GM18858 (cell line): ENCODE results near the gene ETNK2.

Source experiments
- ATAC-seq: cut with Tn5 transposase; IDR thresholded peaks from one replicate; pipeline ENCODE4 v1.9.1; 2021; ENCODE audit not compliant: unreplicated experiment

ETNK2 gene

DNA sequence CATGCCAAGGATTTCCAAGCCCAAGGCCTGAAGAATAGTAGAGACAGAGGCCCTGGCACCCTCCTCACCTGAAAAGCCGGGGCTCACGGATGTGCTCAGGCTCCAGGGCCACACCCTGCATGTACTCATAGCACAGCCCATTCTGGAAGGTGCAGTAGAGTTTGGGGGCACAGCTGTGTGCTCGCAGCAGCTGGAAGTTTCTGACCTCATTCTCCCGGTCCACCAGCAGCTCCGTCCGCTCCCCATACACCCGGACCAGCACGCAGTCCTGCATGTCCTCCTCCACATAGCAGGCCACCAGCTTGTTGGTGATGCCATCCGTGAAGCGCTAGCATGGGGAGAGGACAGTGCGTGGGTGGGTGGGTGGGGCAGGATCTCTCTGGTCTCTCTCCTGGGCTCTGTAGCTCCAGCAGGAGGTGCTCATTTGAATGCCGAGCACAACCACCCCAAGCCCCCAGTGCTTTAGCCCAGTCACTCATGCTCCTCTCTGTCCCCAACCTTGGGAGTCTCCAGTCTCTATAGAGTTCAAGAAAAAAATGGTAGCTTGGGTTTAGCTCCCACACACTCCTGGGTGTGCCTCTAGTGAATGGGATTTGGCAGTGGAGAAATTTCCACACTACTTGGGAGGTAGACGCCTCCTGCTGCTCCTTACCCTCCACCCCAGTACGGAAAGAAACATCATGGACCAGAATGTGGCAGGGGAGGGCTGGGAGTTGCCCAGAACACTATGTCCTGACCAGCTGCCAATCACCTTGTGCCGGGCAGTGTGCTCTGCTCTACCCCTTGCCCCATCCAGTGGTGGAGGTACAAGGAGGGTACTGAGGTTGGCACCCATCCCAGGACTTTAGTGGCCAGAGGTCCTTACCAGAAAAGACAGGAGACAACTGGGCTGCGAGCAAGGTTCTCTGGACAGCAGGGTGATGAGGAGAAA is 1.9 kb downstream of the ETNK2 start:
- no peak for ATAC-seq

DNA sequence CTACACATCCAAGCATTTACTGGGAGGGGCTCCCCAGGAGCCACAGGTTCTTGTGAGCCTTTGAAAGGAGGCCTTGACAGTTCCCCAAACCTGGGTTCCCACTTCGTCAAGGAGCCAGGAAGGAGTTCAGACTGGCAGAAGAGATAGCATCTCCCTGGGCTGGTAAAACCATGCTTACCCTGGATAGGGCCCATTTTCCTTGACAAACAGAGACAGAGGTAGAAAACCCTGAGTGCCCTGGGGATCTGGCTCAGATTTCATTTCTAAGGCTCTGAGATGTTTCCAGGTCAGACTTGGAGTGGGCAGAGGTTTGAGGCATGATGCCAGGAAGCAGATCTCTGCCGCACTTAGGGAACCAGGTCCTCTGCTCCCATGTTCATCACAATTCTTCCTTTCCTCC is 2.7 kb downstream of the ETNK2 start:
- ATAC-seq = no peak

DNA sequence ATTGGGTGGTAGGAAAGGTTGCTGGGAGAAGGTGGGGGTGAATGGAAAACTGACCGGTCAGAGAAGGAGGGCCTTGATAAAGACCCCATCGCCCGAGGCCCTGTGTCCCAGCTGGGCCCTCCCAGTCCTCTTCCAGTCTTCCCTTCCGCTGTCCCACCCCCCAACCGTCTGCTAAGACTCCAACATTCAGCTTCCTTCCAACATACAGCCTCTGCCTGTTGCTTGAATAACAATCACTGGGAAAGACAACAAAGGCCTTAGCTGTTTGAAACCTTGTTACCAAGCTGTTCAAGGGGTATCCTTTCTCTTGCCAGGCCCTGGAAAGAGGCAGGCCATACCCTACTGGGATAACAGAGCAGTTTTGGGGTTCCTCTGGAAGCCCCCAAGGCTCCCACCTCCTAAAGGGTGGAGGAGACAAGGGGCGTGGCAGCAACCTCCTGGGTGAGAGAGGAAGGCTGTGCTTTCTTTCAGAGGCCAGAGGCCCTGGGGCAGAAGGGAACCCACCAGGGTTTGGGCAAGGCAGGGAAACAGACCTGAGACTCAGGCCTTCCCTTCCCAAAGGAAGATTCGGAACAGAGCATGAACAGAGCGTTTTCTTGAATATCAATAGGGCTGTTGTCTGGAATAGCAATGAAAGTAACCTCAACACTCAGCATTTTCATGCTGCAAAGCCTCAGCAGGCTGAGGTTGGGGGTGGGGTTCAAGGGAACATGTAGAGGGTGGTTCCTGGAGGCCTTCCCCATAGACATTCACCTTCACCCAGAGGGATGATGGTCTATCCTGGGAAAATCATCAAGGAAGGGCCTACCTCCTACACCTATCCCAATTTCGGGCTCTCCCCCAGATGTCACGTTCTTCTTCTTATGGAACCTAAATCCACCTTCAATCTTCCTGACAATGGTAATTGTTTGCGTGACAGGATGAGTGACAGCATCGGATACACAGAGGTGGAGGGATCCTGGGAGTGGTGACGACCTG is 4.1 kb downstream of the ETNK2 start:
- ATAC-seq = no peak

DNA sequence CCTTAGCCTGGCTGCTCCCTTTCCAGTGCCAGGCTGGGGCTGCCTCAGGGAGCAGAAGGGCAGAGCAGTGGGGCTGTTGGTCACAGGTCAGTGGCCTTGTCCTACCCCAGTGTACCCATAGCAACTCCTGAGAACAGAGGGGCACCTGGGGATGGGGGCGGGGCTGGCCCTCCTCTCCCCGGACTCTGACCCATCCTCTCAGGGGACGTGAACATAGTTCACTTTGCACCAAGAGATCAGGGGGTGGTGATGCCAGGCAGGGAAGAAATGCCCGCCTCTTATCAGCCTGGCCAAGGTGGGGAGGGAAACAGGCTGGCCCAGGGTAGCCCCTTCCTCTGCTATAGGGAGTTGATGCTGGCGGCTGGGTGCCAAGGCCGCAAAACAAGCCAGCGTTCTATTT is 4.9 kb downstream of the ETNK2 start:
- no peak for ATAC-seq

DNA sequence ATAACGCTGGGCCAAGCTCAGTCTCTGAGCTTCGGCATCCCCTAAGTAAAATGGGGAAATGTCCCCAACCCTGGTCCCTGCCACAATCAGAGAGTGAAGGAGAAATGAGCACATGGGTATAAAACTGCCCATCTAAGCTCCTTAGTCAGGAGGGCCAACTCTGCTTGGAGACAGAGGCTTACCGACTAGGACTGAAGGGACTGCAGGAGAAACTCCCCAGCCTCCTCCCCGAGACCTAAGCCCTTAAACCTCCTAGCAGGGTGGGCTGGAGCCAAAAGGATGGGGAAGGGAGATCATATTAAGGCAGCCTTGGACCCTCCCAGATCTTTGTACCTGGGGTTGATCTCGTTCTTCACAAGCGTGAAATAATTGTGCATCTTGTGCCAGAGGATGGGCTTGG is 5.5 kb downstream of the ETNK2 start:
- no peak for ATAC-seq

DNA sequence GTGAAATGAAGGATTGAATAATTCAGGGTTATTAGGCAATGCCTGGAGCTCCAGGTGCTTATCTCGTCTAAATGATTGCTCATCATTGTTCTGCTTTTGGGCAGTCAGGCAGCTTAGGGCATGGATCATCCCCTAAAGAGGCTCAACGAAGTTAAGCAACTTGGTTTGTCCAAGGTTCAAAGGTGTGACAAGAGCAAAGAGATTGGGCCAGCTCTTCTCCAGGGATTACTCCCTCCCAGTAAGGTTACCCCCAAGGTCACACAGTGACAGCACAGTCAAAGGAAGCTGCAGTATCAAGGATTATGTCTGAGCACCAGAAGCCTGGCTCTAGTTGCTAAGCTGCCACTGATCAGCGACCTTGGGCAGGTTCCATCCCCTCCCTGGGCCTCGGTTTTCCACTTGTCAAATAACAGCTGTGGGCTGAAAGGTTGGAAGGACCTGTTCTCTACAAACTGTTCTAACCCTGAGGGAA is 6.8 kb downstream of the ETNK2 start:
- ATAC-seq = no peak

DNA sequence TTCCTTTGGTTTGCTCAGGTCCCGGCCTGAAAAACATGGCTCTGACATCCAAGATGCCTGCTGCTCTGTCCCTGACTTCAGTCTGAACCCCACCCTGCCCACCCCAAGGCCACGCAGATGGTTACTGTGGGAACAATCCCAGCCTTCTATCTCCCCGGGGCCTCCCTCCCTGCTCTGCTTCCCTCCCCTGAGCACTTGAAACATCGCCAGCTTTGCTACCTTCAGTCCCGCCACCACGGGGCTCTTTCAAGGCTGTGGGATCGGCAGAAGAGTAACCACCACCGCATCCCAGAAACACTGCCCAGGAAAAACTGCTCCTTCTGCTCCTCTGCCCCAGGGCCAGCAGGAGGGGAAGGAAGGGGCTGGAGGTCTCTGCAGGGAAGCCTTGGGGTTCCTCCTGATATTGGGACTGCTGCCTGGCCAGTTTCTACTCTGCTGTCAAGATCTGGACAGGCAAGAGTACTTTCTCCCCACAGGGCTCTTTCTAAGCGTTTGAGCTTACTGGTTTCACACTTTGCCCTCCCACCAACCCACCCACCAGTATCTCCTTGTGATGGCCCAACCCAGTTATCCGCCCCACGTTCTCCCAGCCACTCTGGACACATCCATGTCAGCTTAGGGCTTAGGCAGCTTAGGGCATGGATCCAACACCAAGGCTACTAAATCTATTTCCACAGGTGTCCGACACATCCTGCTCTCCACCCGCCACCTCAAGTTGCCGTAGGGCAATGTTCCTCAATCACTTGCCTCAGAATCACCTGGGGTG is 8.4 kb downstream of the ETNK2 start:
- ATAC-seq = no peak

DNA sequence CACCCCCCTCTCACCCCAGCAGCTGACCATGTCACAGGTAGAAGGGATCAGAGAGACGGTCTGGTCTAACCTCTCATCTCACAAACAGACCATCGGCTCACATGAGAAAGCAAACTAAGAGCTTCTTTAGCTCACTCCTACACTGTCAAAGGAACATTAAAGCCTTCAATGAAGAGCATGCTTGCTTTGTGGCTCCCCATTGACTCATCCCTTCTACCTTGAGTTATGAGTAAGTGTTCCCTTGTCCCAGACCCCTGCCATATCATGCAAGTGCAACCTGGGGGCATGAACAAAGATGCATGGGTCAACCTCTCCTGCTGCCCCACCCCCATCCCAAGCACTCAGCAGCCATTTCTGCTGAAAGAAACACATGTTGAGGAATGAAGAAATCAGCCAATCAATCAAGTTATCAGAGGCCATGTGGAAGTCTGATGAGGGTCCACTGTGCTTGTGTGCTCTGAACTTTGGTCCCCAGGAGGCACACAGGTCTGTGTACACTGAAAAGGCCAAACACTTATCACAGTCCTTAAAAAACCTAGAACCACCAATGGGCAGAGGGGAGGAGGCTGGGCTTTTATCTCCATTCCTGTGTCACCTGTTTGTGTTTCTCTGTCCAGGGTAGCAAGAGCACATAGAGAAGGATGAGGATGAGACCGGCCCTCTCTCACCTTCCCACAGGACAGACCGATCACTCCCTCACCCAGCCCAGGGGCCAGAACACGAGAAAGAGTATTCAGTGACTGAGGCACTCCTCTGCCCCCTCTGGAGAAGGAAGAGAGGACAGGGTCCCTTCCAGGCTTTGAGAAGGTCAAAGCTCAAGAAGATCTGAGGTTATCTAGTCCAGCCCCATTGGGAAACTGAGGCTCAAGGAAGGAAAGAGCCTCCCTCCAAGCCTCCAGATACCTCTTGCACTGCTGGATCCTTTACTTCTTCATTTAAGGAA is 9.5 kb downstream of the ETNK2 start:
- ATAC-seq = no peak

DNA sequence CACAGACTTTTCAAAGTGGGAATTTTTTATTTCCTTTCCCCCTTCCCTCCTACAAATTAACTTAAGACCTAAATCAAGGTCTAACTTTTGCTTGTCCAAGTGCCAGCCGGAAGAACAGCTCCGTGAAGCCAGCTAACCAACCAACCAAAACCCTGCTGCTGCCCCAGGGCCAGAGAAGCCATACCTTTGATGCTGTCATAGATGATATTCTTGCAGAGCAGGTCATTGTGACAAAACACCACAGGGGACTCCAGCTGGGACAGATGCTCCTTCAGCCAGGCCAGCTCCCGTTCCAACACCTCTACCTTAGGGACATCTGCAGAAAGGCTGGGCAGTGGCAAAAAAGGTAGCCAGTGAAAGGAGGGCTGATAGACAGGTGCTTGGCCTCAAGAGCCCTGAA is 10.7 kb downstream of the ETNK2 start:
- no peak for ATAC-seq

DNA sequence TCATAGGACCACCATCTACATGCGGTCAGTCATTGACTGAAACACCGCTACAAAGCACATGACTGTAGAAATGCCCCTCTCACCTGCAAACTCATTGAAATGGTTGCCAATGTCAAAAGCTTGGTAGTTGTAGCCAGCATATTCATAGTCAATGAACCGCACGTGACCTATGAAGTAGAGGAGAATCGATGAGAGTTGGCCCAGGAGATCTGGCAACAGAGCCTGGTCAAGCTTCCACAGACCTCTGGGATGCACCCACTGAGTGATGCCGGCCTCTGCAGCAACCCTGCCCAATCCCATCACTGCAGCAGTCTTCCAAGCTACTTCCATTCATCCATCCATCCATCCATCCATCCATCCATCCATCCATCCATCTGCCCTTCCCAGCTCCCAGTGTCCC is 11.9 kb downstream of the ETNK2 start:
- no peak for ATAC-seq

DNA sequence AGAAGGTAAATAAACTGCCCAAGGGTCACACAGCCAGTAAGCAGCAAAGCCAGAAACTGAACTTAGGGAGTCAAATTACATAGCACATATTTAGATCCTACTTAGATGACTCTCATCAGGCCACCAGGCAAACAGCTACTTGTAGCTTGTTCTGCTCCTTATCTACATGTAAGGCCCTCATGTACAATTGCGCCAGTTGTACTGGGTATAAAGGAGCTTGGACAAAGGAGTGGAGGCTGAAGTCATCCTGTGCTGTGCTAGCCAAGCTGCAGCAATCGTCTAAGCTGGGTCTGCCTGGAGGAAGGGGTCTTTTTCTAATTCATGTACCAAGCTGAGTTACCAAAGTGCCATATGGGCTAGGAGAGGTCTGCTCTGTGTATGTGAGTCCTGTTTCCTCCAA is 12.8 kb downstream of the ETNK2 start:
- no peak for ATAC-seq

DNA sequence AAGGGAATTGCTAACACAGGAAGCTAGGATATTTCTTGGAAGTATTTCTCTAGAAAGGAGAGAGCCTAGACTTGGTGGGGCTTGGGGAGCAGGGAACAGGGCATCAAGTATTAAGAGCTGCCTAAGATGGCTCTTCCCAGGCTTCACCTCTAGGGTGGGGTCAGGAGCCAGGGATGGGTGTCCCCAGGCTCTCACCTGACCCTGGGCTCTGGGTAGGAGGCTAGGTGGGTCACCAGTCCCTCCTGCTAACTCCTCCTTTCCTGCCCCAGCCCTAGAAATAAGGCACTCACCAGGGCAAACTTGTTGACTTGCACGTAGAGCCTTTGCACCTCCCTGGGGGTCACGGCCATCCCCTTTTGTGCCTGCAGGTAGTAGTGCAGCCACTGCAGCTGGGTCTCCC is 15.0 kb downstream of the ETNK2 start:
- no peak for ATAC-seq

DNA sequence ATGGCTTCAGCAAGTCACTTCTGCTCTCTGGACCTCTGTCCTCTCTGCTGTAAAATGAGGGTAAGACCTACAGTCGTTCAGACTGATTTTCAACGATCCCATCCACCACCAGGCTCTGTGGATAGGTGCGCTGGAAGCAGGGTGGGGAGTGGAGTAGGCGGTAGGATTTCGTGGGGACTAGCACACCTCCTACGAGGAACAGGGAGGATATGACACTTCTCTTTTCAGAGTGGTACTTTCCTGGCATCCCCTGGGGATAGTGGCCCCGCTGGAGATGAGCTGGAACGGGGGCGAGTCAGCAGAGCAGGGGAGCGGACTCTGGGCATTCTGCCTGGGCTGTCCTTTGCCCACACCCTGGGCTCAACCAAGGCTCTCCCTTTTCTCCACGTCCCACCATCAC is 17.7 kb downstream of the ETNK2 start:
- no peak for ATAC-seq

DNA sequence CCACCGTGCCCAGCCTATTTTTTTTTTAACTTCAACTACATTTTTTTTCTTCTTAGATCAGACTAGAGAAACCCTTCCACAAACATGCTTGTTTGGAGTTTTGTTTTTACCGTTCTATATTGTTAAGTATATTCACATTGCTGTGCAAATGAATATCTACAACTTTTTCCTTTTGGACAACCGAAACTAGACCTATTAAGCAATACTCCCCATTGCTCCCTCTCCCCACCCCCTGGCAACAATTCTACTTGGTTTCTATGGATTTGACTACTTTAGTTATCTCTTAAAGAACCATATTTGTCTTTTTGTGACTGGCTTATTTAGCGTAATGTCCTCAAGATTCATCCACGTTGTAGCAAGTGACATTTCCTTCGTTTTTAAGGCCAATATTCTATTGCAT is 19.1 kb downstream of the ETNK2 start:
- no peak for ATAC-seq

DNA sequence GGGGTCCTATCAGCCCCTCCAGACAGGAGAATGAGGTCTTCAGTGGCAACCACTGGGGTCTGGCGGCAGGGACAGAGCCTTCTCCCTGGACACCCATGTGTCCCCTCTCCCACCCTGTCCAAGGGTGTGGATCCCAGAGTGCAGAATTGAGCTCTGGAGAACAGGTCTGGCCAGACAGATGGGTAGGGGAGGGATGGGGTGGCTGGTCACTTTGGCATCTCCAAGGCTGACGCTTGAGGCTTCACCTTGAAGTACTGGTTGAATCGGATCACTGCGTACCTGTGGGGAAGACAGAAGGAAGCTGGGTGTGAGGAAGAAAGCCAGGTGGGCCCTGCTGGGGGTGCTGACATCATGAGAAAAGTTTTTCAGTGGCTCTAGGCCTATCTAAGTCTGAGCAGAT is 19.9 kb downstream of the ETNK2 start:
- no peak for ATAC-seq

DNA sequence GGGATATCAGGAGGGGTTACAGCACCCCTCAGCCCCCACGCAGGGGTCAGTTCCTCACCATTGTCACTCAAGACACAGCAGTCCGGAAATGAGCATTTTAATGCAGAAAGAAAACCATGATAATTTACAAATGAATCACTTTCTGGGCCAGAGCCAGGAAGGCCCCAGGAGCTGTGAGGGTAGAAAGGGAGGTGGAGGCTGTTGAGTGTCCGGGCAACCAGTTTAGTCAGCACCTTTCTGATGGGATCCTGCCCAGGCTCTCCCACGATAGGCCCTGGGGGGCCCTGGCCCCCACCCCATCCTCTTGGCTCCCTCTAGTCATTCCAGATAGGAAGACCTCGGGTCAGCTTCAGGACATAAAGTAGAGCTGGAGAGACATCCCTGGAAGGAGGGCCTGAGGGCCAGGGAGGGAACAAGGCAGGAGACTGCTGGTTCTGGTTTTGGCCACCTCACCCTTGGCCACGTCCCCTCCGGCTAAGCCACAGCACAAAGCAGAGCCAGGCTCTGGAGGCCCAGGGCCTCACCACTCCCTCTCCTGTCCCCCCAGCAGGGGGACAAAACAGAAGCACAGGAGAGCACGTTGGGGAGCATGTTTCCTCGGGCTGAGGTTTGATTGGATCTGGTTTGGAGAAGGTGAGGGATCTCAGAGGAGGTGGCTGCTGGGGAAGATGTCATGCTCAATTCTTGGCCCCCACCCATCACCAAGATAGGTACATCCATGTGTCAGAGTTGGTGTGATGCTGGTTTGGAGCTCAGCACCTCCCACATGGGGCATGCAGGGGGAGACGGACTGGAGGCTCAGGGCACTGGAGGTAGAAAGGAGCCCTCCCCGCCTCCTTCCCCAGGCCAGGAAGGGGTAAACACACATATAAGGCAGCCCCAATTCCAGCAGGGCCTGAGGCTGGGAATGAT is 20.6 kb downstream of the ETNK2 start:
- no peak for ATAC-seq

DNA sequence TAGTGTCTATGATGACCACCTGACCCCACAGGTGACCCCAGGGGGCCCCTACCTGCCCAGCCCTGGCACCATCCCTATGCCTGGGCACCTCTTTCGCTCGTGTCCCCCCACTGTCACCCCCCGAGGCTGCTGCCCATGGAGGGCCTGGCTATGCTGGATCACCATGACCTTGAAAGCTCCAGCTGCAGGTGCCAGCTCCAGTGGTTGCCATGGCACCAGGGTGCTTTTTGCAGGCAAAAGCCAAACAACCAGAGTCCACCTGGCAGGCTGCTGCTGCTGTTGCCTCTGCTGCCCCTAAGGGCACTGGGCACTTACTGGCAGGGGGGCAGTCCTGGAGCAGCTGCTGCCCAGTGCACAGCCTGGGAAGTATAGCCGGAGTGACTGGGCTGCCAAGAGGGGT is 21.7 kb downstream of the ETNK2 start:
- ATAC-seq = no peak

DNA sequence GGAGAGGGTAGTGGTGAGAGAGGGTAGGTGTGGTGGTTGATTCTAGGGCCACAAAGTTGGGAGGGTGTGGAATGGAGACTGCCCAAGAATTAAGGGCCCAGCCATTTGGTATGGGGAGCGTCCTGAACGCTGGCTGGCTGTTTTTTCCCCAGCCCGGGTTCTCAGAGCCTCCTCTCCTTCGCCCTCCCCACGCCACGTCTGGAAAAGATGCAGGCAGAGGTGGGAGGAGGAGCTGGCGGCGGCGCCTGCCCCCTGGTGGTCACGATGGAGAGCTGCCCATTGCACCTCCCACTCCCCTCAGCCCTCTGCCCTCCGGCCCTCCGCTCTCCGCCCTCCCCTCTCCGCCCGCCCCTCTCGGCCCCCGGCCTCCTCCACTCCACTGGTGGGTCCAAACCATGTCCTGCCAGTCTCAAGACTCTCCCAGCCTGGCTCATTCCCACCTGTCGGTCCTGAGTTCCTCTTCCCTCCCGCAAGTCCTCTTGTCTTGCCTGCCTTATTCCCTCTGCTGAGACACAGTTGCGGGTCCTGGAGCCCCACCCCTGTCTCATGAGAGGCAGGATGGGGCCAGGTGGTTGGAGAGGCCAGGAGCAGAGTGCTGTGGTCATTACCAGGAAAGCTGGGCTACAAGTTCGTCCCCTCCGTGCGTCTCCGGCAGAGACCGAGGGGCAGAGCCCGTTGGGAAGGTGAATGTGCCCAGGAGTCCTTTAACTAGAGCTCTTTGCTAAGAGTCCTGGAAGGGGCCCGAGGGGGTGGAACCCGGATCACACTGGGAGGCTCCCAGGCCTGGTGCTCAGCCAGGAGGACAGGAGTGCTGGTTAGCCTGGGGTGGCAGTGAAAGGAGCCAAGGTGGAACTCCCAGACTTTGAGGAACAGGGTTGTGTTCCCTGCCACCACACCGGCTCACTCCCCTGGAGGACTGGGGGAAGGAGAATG is 22.6 kb downstream of the ETNK2 start:
- no peak for ATAC-seq
